Measurements from ENCODE around the gene OARD1.

OARD1 gene

GRCh38 chr6:41055149-41055548, 17.0 kb downstream of the OARD1 start:
- Histone ChIP-seq H3K4me3 (ENCODE audit: low read length) (no peak overlapping the region), H3K9ac (ENCODE audit: low read length) (no peak overlapping the region), H3K4me1 (ENCODE audit: control insufficient read depth, insufficient read depth, low read length) (peaks cover 38% of the 10 kb centered on the region), H3K27me3 (ENCODE audit: control insufficient read depth, insufficient read depth, low read length) (no peaks in the 10 kb centered on the region), H3K27ac (ENCODE audit: low read depth, low read length) (peak overlapping the region; percentile 57), H3K36me3 (ENCODE audit: control insufficient read depth, insufficient read depth, low read length) (peaks cover 4% of the 10 kb centered on the region)

GRCh38 chr6:41054511-41054910, 17.6 kb downstream of the OARD1 start:
- peaks cover 41% of the 10 kb centered on the region for H3K4me1 ChIP-seq (ENCODE audit: control insufficient read depth, insufficient read depth, low read length)
- H3K27ac ChIP-seq (ENCODE audit: low read depth, low read length), result peak overlapping the region; percentile 57
- no peak overlapping the region for H3K4me3 ChIP-seq (ENCODE audit: low read length)
- peaks cover 4% of the 10 kb centered on the region for H3K36me3 ChIP-seq (ENCODE audit: control insufficient read depth, insufficient read depth, low read length)
- no peaks in the 10 kb centered on the region for H3K27me3 ChIP-seq (ENCODE audit: control insufficient read depth, insufficient read depth, low read length)
- H3K9ac ChIP-seq (ENCODE audit: low read length), result no peak overlapping the region

- peak within 1 kb of the TSS; percentile 15 for H3K27ac ChIP-seq (ENCODE audit: low read depth, low read length)
- no peak within 1 kb of the TSS for H3K4me3 ChIP-seq (ENCODE audit: low read length)
- H3K4me1 ChIP-seq (ENCODE audit: control insufficient read depth, insufficient read depth, low read length), result peaks cover 30% of the 10 kb centered on the region
- H3K9ac ChIP-seq (ENCODE audit: low read length), result no peak within 1 kb of the TSS
- H3K27me3 ChIP-seq (ENCODE audit: control insufficient read depth, insufficient read depth, low read length), result no peaks in the 10 kb centered on the region
- H3K36me3 ChIP-seq (ENCODE audit: control insufficient read depth, insufficient read depth, low read length), result peaks cover 4% of the 10 kb centered on the region
Measured at GRCh38 chr6:41053041-41053440, 19.1 kb downstream of the OARD1 start, which contains the start of gene APOBEC2. APOBEC2 (plus strand) TSS chr6:41053202; CDS start chr6:41053348, 146 bp downstream.

GRCh38 chr6:41051873-41052272, 20.3 kb downstream of the OARD1 start:
- Histone ChIP-seq H3K36me3 (ENCODE audit: control insufficient read depth, insufficient read depth, low read length) (peaks cover 4% of the 10 kb centered on the region), H3K27me3 (ENCODE audit: control insufficient read depth, insufficient read depth, low read length) (no peaks in the 10 kb centered on the region), H3K27ac (ENCODE audit: low read depth, low read length) (no peak overlapping the region), H3K9ac (ENCODE audit: low read length) (no peak overlapping the region), H3K4me1 (ENCODE audit: control insufficient read depth, insufficient read depth, low read length) (peaks cover 26% of the 10 kb centered on the region), H3K4me3 (ENCODE audit: low read length) (no peak overlapping the region)

- Histone ChIP-seq H3K27ac (ENCODE audit: low read depth, low read length) (no peak overlapping the region), H3K9ac (ENCODE audit: low read length) (no peak overlapping the region), H3K4me3 (ENCODE audit: low read length) (no peak overlapping the region), H3K4me1 (ENCODE audit: control insufficient read depth, insufficient read depth, low read length) (peaks cover 19% of the 10 kb centered on the region), H3K27me3 (ENCODE audit: control insufficient read depth, insufficient read depth, low read length) (no peaks in the 10 kb centered on the region), H3K36me3 (ENCODE audit: control insufficient read depth, insufficient read depth, low read length) (peaks cover 2% of the 10 kb centered on the region)
Measured at GRCh38 chr6:41050536-41050935, 21.6 kb downstream of the OARD1 start.

- Histone ChIP-seq H3K4me1 (ENCODE audit: control insufficient read depth, insufficient read depth, low read length) (peaks cover 13% of the 10 kb centered on the region), H3K27me3 (ENCODE audit: control insufficient read depth, insufficient read depth, low read length) (no peaks in the 10 kb centered on the region), H3K36me3 (ENCODE audit: control insufficient read depth, insufficient read depth, low read length) (peaks cover 2% of the 10 kb centered on the region), H3K27ac (ENCODE audit: low read depth, low read length) (no peak overlapping the region), H3K9ac (ENCODE audit: low read length) (no peak overlapping the region), H3K4me3 (ENCODE audit: low read length) (no peak overlapping the region)
Measured at GRCh38 chr6:41049955-41050354, 22.2 kb downstream of the OARD1 start.

GRCh38 chr6:41049521-41049920, 22.6 kb downstream of the OARD1 start:
- no peaks in the 10 kb centered on the region for H3K27me3 ChIP-seq (ENCODE audit: control insufficient read depth, insufficient read depth, low read length)
- peaks cover 2% of the 10 kb centered on the region for H3K36me3 ChIP-seq (ENCODE audit: control insufficient read depth, insufficient read depth, low read length)
- no peak overlapping the region for H3K27ac ChIP-seq (ENCODE audit: low read depth, low read length)
- no peak overlapping the region for H3K9ac ChIP-seq (ENCODE audit: low read length)
- peaks cover 9% of the 10 kb centered on the region for H3K4me1 ChIP-seq (ENCODE audit: control insufficient read depth, insufficient read depth, low read length)
- H3K4me3 ChIP-seq (ENCODE audit: low read length), result no peak overlapping the region

GRCh38 chr6:41047745-41048732, 24.1 kb downstream of the OARD1 start:
- H3K27me3 ChIP-seq (ENCODE audit: control insufficient read depth, insufficient read depth, low read length), result no peaks in the 10 kb centered on the region
- no peak overlapping the region for H3K9ac ChIP-seq (ENCODE audit: low read length)
- no peak overlapping the region for H3K27ac ChIP-seq (ENCODE audit: low read depth, low read length)
- H3K36me3 ChIP-seq (ENCODE audit: control insufficient read depth, insufficient read depth, low read length), result peaks cover 2% of the 10 kb centered on the region
- H3K4me3 ChIP-seq (ENCODE audit: low read length), result no peak overlapping the region
- H3K4me1 ChIP-seq (ENCODE audit: control insufficient read depth, insufficient read depth, low read length), result peaks cover 3% of the 10 kb centered on the region

- Histone ChIP-seq H3K27ac (ENCODE audit: low read depth, low read length) (no peak overlapping the region), H3K9ac (ENCODE audit: low read length) (no peak overlapping the region)
Measured at GRCh38 chr6:41047306-41047705, 24.9 kb downstream of the OARD1 start.

GRCh38 chr6:41046084-41046483, 26.1 kb downstream of the OARD1 start:
- Histone ChIP-seq H3K27ac (ENCODE audit: low read depth, low read length) (no peak overlapping the region), H3K4me3 (ENCODE audit: low read length) (no peak overlapping the region), H3K9ac (ENCODE audit: low read length) (no peak overlapping the region), H3K27me3 (ENCODE audit: control insufficient read depth, insufficient read depth, low read length) (no peaks in the 10 kb centered on the region), H3K36me3 (ENCODE audit: control insufficient read depth, insufficient read depth, low read length) (peaks cover 2% of the 10 kb centered on the region), H3K4me1 (ENCODE audit: control insufficient read depth, insufficient read depth, low read length) (peaks cover 3% of the 10 kb centered on the region)

More at GRCh38 chr6:41047306-41047705, 24.9 kb downstream of the OARD1 start:
- Histone ChIP-seq H3K27me3 (ENCODE audit: control insufficient read depth, insufficient read depth, low read length) (no peaks in the 10 kb centered on the region), H3K4me3 (ENCODE audit: low read length) (no peak overlapping the region), H3K36me3 (ENCODE audit: control insufficient read depth, insufficient read depth, low read length) (peaks cover 2% of the 10 kb centered on the region), H3K4me1 (ENCODE audit: control insufficient read depth, insufficient read depth, low read length) (peaks cover 3% of the 10 kb centered on the region)

- Histone ChIP-seq H3K27me3 (ENCODE audit: control insufficient read depth, insufficient read depth, low read length) (no peaks in the 10 kb centered on the region), H3K27ac (ENCODE audit: low read depth, low read length) (no peak overlapping the region), H3K4me3 (ENCODE audit: low read length) (no peak overlapping the region), H3K9ac (ENCODE audit: low read length) (no peak overlapping the region), H3K36me3 (ENCODE audit: control insufficient read depth, insufficient read depth, low read length) (peaks cover 2% of the 10 kb centered on the region), H3K4me1 (ENCODE audit: control insufficient read depth, insufficient read depth, low read length) (peaks cover 3% of the 10 kb centered on the region)
Measured at GRCh38 chr6:41045664-41046063, 26.5 kb downstream of the OARD1 start.

- H3K36me3 ChIP-seq (ENCODE audit: control insufficient read depth, insufficient read depth, low read length), result no peaks in the 10 kb centered on the region
- no peak overlapping the region for H3K4me3 ChIP-seq (ENCODE audit: low read length)
- H3K27ac ChIP-seq (ENCODE audit: low read depth, low read length), result no peak overlapping the region
- H3K4me1 ChIP-seq (ENCODE audit: control insufficient read depth, insufficient read depth, low read length), result no peaks in the 10 kb centered on the region
- no peaks in the 10 kb centered on the region for H3K27me3 ChIP-seq (ENCODE audit: control insufficient read depth, insufficient read depth, low read length)
- H3K9ac ChIP-seq (ENCODE audit: low read length), result no peak overlapping the region
Measured at GRCh38 chr6:41043151-41043550, 29.0 kb downstream of the OARD1 start.
